Measurements from ENCODE around the gene NNT.
"Not testable (repeated sequence)": the region's sequence is repeated elsewhere in the genome, so short reads cannot be mapped to it uniquely, and the experiment has no call there.

NNT gene

DNA sequence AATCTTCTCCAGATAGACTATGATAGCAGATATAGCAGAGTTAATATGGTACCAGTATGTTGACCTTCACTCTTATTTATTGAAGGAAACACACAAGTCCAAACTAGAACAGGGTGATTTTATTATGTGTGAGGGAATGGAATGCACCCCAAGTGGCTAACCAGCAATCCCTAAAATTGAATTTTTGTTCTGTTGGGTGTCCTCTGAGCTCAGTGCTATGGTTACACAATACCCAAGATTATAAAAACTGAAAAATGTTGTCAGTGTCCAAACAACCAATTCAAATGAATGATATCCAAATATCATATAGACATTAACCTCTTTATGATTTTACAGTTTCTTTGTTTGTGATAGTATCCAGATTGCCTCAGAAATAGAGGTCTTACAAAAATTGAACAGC lies 60.9 kb downstream of the NNT start:
- DNase-seq, result no peak

DNA sequence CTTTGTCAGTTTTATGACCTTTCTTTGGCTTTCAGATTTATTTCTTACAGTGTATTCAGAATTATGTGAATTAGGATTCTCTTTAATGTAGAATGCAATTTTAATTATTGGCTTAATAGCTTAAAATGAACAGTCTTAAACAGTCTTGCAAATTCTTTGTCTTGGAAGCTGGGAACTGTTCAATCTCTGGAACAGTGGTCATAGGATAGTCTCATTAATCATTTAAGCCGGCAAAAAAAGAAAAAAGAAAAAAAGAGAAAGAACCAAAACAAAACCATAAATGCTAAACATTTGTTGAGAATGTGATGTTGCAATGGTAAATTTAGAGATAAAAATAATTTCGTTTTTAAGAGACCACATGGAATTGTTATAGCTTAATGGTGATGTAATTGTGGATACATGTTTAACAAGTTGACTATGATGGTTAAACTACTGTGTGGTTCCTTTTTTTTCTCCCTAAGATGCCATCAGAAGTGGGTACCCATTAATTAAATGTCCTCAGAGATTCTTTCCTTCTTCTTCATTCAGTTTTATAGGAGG lies 61.6 kb downstream of the NNT start:
- no peak for DNase-seq

DNA sequence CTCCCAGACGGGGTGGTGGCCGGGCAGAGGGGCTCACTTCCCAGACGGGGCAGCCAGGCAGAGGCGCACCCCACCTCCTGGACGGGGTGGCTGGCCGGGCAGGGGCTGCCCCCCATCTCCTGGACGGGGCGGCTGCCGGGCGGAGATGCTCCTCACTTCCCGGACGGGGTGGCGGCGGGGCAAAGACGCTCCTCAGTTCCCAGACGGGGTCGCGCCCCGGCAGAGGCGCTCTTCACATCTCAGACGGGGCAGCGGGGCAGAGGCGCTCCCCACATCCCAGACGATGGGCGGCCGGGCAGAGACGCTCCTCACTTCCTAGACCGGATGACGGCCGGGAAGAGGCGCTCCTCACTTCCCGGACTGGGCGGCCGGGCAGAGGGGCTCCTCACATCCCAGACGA lies 62.8 kb downstream of the NNT start:
- not testable (repeated sequence) for DNase-seq

DNA sequence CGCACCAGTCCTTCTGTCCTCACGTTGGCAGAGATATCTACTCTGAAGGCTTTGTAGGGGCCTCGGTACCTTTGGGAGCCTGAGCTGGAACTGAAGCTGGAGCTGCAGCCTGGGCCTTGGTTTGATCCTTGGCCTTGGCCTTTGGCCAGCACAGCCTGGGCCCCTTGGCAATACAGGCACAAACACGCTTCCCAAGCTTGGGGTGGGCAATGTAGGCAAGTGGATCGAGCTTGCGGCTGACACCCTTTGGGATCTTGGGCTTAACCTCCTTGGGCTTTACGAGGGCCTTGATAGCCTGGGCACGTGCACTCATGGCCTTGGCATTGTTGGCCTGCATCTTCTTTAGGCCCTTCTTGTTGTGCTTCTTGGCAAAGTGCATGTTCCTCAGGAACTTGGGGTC lies 63.7 kb downstream of the NNT start:
- not testable (repeated sequence) for DNase-seq

DNA sequence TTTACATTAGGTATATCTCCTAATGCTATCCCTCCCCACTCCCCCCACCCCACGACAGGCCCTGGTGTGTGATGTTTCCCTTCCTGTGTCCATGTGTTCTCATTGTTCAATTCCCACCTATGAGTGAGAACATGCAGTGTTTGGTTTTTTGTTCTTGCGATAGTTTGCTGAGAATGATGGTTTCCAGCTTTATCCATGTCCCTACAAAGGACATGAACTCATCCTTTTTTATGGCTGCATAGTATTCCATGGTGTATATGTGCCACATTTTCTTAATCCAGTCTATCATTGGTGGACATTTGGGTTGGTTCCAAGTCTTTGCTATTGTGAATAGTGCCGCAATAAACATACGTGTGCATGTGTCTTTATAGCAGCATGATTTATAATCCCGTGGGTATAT lies 64.4 kb downstream of the NNT start:
- DNase-seq, result not testable (repeated sequence)

DNA sequence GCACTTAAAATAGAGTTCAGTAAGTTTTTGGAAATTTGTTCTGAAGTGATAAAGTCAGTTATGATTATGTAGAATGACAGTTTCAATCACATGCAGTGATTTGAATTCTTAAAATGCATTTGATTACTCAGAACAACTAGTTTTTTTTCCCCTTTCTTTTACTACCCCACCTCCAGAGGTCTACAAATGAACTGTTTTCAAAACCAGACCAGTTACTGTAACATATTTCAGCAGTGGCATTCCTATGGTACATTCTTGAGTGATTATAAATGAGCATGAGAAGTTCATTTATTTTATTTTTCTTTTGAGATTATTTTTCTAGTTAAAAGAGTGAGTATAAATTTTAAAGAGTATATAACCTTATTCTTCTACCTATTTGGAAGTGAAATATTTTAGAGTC lies 71.6 kb downstream of the NNT start:
- no peak for DNase-seq

DNA sequence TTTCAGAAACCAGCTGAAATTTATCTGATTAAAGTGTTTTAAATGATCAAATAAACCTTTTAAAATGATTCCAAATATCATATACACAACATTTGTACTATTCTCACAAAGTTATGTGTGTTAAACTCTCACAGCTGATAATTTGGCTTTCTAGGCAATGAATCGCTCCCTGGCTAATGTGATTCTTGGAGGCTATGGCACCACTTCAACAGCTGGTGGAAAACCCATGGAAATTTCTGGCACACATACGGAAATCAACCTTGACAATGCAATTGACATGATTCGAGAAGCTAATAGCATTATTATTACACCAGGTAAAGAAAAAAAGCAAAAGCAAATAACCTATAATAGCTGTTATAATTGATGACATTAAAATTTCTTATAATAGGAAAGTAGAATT lies 72.4 kb downstream of the NNT start:
- no peak for DNase-seq

DNA sequence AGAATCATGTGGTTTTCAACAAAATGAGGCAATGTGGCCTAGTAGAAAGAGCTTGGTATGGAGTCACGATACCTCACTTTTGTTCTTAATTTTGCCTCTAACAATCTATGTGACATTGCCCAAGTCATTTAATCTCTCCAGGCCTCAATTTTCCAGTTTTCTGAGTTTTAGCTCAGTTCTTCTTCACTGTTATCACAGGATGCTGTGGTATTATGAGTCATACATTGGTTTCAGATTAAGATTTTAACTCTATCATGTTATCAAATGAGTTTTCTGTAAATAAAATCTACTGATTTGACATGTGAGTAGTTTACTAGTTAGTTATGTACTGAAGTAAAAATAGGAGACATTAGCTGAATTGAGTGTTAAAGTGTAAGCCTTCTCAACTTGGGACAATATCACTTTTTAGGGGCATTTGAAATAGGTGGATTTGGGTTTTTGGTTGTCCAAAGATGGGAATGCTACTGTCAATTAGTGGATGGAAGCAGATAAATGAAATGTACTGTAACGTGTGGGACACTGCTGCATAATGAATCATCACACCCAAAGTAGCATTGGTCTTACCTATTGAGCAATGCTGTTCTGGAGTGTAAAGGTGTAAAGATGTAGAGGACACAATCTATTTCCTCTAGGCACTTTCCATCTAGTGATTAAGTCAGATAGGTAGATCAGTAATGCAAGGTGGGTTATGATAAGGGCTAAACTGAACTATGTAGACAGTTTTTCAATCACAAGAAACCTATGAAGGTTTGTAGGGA lies 73.3 kb downstream of the NNT start:
- DNase-seq, result no peak

DNA sequence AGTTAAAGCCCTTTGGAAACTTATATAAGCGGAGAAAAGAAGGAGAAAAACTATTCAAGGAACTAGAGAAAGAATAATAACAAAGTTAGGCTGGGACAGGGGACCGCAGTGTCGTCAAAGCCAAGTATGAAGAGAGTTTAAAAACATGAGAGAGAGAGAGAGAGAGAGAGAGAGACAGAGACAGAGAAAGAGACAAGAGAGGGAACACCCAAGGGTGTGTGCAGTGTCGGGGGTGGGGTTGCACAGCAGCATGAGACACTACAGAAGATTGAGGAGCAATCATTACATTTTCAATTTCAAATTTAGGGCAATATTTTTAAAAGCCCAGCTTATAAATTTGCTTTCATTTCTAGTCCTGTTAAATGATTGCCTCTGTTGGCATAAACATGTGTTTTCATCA lies 74.3 kb downstream of the NNT start:
- DNase-seq, result no peak

DNA sequence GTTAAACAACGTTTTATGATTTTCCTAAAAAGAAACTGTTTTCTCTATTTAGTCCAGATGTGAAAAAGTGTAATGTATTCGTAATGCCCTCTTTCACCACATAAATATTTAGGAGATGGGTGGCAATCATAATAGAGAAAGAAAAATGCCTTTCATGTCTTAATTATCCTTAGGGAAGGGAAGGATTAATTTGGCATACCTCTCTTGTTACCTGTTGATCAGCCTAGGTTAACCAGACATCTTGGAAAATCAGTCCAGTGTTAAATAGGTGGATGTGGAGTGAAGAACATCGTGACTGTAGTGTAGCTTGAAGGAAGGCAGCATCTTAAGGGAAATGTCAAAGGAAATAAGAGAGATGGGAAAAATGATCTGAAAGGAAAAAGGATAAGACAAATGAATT lies 76.2 kb downstream of the NNT start:
- DNase-seq, result no peak

DNA sequence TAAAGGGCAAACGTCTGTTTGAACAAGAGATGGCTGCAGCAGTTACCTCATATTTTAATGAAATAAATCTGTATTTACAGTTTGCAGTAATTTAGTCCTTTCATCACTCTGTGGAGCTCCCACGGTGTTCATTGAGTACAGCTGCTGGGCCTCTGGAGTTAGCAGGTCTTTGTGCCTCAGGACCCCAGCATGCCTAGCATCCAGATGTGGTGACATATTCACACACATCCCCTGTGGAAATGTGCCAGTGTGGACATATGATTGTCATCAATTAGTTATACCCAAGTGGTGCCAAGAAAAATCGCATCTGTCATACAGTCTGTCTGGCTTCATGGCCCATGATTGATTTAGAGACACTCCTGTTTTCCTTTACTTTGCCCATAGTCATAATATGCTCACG lies 77.3 kb downstream of the NNT start:
- DNase-seq, result no peak

DNA sequence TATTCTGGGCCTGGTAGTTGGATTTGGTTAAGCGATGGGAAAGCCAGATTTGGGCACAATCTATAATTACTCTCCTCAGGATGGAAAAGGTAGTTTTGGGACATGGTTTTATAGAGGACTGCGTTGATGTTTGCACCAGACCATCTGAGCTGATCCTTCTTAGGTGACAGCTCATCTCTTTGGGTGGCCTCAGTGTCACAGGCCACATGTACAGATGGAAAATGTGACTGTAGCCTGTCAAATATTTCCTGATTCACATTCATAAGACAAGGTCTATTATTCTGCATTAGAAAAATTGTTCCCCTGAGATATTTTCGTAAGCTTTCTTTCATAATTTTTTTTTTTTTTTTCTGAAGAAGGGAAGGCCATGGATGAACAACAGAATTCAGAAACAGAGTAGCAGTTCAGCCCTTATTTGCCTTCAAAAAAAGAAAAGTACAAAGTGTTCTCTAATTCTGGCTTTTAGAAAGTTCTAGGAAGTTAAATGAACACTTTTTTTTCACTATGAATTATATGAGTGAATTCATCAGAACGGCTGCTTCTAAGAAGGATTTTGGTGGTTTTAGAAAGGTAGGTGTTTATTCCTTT lies 81.0 kb downstream of the NNT start:
- DNase-seq, result no peak

DNA sequence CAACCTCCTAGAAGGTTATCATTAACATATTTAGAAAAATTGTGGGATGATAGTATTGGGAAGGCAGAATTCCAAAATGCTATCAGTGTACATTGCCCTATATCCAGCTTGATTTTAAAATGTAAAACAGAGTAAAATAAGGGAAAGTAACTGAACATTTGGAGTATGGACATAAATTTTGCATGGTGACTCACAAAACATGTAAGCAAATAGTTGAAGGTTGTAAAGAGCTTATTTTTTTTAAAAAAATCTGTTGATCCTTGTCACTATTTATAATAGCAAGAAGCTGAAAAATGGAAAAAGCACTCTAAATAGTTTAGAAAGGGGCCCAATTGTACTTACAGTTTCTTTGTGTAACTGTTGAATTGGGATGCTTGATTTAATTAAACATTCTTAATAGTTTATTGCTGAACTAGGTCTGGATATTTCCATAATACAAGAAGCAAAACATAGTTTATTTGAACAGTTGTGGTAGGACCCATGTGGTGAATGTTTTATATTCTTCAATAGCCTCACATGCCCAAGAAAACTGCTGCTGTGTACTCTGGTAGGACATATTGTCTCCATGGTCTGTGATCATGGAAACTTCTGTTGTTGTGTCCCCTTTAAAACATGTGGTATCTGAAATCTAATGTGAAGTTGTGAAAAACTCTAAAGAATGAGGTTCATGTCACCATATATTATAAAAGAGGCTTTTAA lies 82.4 kb downstream of the NNT start:
- DNase-seq, result no peak

DNA sequence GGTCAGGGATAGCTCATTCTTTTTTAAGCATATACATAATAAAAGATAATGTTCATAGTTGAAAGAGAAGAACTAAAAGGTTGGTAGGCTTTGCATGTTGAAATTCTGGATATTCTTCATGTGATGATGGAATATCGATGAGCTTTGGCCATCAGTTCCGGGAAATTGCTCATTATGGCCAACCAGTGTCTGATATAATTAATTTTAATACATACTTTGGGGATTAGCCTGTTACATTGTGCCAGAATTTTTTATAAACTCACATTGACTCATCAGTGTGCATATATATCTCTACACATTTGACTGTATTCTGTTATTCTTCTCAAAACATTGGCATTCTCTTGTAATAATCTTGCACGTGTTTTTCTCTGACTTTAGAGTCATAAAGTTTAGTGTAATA lies 84.3 kb downstream of the NNT start:
- DNase-seq, result no peak

DNA sequence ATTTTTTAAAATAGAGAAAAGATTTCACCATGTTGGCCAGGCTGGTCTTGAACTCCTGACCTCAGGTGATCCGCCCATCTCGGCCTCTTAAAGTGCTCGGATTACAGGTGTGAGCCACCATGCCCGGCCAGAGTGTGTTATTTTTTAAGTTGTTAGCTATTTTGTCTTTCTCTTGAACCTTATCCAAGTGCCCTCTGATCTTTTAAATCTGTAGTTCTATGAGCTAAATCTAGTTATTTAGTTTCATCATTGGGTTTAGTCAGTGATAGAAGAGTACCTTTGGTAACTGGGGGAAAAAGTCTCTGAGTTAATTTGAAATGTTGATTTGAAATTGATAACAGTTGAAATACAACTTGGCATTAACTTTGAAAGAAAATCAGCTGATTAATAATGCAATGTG lies 88.3 kb downstream of the NNT start:
- no peak for DNase-seq

DNA sequence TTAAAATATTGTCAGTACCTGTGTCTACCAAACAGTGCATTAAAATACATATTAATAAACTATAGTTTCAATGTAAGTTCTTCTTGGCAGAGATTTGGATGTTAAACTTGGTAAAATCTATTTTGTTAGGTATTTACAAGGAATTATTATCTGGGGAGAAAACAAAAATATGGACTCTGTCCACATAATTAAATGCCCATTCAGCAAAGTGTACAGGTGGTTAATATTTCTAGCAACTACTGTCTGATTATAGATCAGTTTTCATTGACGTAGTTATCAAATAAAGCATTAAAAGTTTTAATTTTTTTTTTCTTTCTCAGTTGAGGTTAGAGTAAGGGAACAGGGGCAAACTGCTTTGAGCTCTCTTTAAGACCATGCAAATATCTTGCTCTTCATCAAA lies 88.9 kb downstream of the NNT start:
- DNase-seq, result no peak

DNA sequence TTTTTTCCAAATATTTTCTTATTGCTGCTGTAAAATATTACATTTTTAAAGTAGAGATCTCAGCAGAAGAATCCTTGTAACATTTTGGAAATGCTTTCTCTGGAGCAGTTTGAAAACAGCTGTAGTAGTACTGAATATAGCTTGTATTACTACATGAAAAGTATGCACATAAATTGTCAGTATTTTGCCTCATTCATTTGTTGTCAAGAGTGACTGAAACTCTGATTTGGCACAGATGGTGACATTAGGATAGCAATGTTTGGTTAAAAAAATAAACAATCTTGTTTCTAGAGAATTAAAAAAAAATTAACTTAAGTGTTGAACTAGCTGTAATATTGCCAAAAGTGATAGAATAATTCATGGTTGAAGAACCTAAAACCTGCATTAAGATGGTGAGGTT lies 90.4 kb downstream of the NNT start:
- no peak for DNase-seq

DNA sequence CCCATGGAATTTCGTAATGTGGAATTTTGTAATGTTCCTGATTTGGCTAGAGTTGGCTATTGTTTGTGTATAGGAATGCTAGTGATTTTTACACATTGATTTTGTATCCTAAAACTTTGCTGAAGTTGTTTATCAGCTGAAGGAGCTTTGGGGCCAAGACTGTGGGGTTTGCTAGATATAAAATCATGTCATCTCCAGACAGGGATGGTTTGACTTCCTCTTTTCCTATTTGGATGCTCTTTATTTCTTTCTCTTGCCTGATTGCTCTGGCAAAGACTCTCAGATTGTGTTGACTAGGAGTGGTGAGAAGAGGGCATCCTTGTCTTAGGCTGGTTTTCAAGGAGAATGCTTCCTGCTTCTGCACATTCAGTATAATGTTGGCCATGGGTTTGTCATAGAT lies 91.0 kb downstream of the NNT start:
- no peak for DNase-seq

DNA sequence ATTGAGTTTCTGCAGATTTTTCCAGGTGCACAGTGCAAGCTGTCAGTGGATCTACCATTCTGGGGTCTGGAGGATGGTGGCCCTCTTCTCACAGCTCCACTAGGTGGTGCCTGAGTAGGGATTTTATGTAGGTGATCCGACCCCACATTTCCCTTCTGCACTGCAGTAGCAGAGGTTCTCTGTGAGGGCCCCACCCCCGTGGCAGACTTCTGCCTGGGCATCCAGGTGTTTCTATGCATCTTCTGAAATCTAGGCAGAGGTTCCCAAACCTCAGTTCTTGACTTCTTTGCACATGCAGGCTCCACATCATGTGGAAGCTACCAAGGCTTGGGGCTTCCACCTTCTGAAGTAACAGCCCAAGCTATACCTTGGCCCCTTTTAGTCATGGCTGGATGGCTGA lies 93.5 kb downstream of the NNT start:
- not testable (repeated sequence) for DNase-seq

DNA sequence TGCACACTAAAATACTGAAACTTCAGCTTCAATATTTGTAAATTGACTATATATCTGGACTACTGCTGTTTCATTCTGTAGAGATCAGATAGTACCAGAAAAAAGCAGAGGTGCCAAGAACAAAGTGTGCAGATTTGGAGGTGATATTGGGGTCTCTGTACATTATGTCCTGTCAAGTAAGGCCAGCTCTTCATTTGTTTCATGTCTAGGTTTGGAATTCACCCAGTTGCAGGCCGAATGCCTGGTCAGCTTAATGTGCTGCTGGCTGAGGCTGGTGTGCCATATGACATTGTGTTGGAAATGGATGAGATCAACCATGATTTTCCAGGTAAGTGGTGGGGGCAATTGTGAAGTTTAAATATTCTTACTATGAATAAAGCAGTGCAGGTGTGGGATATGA lies 96.9 kb downstream of the NNT start:
- no peak for DNase-seq

DNA sequence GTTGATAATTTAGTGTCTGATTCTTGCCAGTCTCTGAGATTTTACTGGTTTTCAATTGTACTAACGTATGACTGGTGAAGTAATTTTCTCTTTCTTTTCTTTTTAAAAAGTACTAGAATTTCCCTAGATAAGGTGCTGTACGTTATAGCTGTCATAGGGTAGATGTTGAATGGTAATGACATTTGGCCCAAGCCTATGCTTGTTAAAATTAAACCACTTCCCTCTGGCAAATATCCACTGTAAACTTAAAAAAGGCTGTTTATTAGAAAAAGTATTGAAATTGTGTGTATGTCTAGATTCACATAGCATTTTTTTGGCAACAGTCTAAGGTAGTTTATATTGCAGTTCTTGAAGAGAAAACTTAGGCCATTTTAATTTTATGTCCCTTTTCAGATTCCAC lies 97.6 kb downstream of the NNT start:
- DNase-seq, result no peak

DNA sequence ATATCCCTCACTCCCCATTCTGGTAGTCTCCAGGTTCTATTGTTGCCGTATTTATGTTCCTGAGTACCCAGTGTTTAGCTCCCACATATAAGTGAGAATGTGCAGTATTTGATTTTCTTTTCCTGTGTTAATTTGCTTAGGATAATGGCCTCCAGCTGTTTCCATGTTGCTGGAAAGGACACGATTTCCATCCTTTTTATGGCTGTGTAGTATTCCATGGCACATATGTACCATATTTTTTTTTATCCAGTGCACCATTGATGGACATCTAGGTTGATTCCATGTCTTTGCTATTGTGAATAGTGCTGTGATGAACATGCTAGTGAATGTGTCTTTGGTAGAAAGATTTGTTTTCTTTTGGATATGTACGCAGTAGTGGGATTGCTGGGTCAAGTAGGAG lies 98.2 kb downstream of the NNT start:
- DNase-seq, result no peak

DNA sequence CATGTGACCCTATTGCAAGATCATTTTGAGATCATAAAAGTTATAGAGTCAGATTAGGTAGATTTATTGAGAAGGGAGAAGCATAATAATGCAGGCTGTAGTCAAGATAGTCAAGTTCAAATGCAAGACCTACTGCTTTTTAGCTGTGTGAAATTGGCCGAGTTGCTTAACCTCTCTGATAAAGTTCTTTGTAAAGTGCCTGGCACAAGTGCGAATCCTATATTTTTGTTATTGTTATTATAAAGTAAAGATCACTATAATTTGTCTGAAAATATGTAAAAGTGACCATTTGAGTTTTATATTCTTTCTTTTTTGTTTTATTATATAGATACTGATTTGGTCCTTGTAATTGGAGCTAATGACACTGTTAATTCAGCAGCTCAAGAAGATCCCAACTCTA lies 99.3 kb downstream of the NNT start:
- no peak for DNase-seq

Data from anterior cingulate cortex (tissue), 58 donors.